Measurements from ENCODE around the gene GDA. TPM values are rescaled to one million over a fixed set of nuclear protein-coding genes. Genes with fewer than 3 reads are reported as not detected.
"Not testable (repeated sequence)": the region's sequence is repeated elsewhere in the genome, so short reads cannot be mapped to it uniquely, and the experiment has no call there.

Gene GDA
- total RNA-seq, 1 experiment from 2014 or later, result not detected

GRCh38 chr9:72274916-72275315, 125.7 kb downstream of the GDA start:
- H3K4me1 ChIP-seq (ENCODE audit: low read length), result peaks cover 4% of the 10 kb centered on the region; the same call in 1 of the 2 replicates
- no peak overlapping the region for H3K9ac ChIP-seq (ENCODE audit: low read length)
- no peak for DNase-seq
- H3K9me2 ChIP-seq (replicated peaks; ENCODE audit: insufficient read depth, low read length), result no peaks in the 10 kb centered on the region
- no peaks in the 10 kb centered on the region for H4K20me1 ChIP-seq (ENCODE audit: insufficient read depth, low read depth, low read length)
- no peak overlapping the region for H3K4me2 ChIP-seq (ENCODE audit: low read depth, low read length, poor library complexity, severe bottlenecking)
- no peaks in the 10 kb centered on the region for H3K36me3 ChIP-seq (ENCODE audit: insufficient read depth, low read length)
- no peak overlapping the region for H2AFZ ChIP-seq (ENCODE audit: low read length)
- H3K79me2 ChIP-seq (ENCODE audit: low read length), result no peaks in the 10 kb centered on the region
- no peaks in the 10 kb centered on the region for H3K9me3 ChIP-seq (ENCODE audit: low read length)
- H3K27ac ChIP-seq (ENCODE audit: low read length), result no peak overlapping the region
- H3K4me3 ChIP-seq (ENCODE audit: low read length), result no peak overlapping the region
- no peaks in the 10 kb centered on the region for H3K27me3 ChIP-seq (ENCODE audit: low read length)

- no peak overlapping the region for H3K27ac ChIP-seq (ENCODE audit: low read length)
- no peaks in the 10 kb centered on the region for H3K9me2 ChIP-seq (replicated peaks; ENCODE audit: insufficient read depth, low read length)
- no peak overlapping the region for H3K9ac ChIP-seq (ENCODE audit: low read length)
- no peak for DNase-seq
- H3K4me1 ChIP-seq (ENCODE audit: low read length), result peaks cover 4% of the 10 kb centered on the region; the same call in 1 of the 2 replicates
- H3K27me3 ChIP-seq (ENCODE audit: low read length), result no peaks in the 10 kb centered on the region
- no peak overlapping the region for H3K4me3 ChIP-seq (ENCODE audit: low read length)
- no peaks in the 10 kb centered on the region for H3K36me3 ChIP-seq (ENCODE audit: insufficient read depth, low read length)
- H3K4me2 ChIP-seq (ENCODE audit: low read depth, low read length, poor library complexity, severe bottlenecking), result no peak overlapping the region
- no peaks in the 10 kb centered on the region for H3K79me2 ChIP-seq (ENCODE audit: low read length)
- no peaks in the 10 kb centered on the region for H3K9me3 ChIP-seq (ENCODE audit: low read length)
- no peaks in the 10 kb centered on the region for H4K20me1 ChIP-seq (ENCODE audit: insufficient read depth, low read depth, low read length)
- H2AFZ ChIP-seq (ENCODE audit: low read length), result no peak overlapping the region
These were observed 127.2 kb downstream of the GDA start for GRCh38 chr9:72276429-72276828.

- Histone ChIP-seq H3K9ac (ENCODE audit: low read length) (no peak overlapping the region), H3K9me3 (ENCODE audit: low read length) (no peaks in the 10 kb centered on the region), H4K20me1 (ENCODE audit: insufficient read depth, low read depth, low read length) (no peaks in the 10 kb centered on the region), H3K4me1 (ENCODE audit: low read length) (peaks cover 4% of the 10 kb centered on the region; the same call in 1 of the 2 replicates), H2AFZ (ENCODE audit: low read length) (no peak overlapping the region), H3K27me3 (ENCODE audit: low read length) (no peaks in the 10 kb centered on the region), H3K79me2 (ENCODE audit: low read length) (no peaks in the 10 kb centered on the region), H3K4me2 (ENCODE audit: low read depth, low read length, poor library complexity, severe bottlenecking) (no peak overlapping the region), H3K27ac (ENCODE audit: low read length) (no peak overlapping the region), H3K9me2 (replicated peaks; ENCODE audit: insufficient read depth, low read length) (no peaks in the 10 kb centered on the region), H3K4me3 (ENCODE audit: low read length) (no peak overlapping the region), H3K36me3 (ENCODE audit: insufficient read depth, low read length) (no peaks in the 10 kb centered on the region)
- no peak for DNase-seq
These were observed 129.7 kb downstream of the GDA start for GRCh38 chr9:72278959-72279358.

- Histone ChIP-seq H3K9me3 (ENCODE audit: low read length) (no peaks in the 10 kb centered on the region), H4K20me1 (ENCODE audit: insufficient read depth, low read depth, low read length) (no peaks in the 10 kb centered on the region), H3K27me3 (ENCODE audit: low read length) (no peaks in the 10 kb centered on the region), H3K4me2 (ENCODE audit: low read depth, low read length, poor library complexity, severe bottlenecking) (no peak overlapping the region), H3K4me1 (ENCODE audit: low read length) (peaks cover 4% of the 10 kb centered on the region; the same call in 1 of the 2 replicates), H3K36me3 (ENCODE audit: insufficient read depth, low read length) (no peaks in the 10 kb centered on the region), H3K79me2 (ENCODE audit: low read length) (no peaks in the 10 kb centered on the region), H3K27ac (ENCODE audit: low read length) (no peak overlapping the region), H3K9ac (ENCODE audit: low read length) (no peak overlapping the region), H3K9me2 (replicated peaks; ENCODE audit: insufficient read depth, low read length) (no peaks in the 10 kb centered on the region), H2AFZ (ENCODE audit: low read length) (no peak overlapping the region), H3K4me3 (ENCODE audit: low read length) (no peak overlapping the region)
- DNase-seq, result peak; percentile 85
These were observed 131.8 kb downstream of the GDA start for GRCh38 chr9:72280913-72281500.

GRCh38 chr9:72289401-72289800, 140.2 kb downstream of the GDA start:
- H4K20me1 ChIP-seq (ENCODE audit: insufficient read depth, low read depth, low read length), result no peaks in the 10 kb centered on the region

GRCh38 chr9:72290311-72290710, 141.1 kb downstream of the GDA start:
- Histone ChIP-seq H3K9me3 (ENCODE audit: low read length) (no peaks in the 10 kb centered on the region), H3K27ac (ENCODE audit: low read length) (no peak overlapping the region), H3K9me2 (replicated peaks; ENCODE audit: insufficient read depth, low read length) (no peaks in the 10 kb centered on the region), H3K79me2 (ENCODE audit: low read length) (no peaks in the 10 kb centered on the region), H3K4me2 (ENCODE audit: low read depth, low read length, poor library complexity, severe bottlenecking) (no peak overlapping the region), H3K36me3 (ENCODE audit: insufficient read depth, low read length) (no peaks in the 10 kb centered on the region), H2AFZ (ENCODE audit: low read length) (no peak overlapping the region), H3K9ac (ENCODE audit: low read length) (no peak overlapping the region), H3K27me3 (ENCODE audit: low read length) (no peaks in the 10 kb centered on the region), H4K20me1 (ENCODE audit: insufficient read depth, low read depth, low read length) (no peaks in the 10 kb centered on the region), H3K4me3 (ENCODE audit: low read length) (no peak overlapping the region), H3K4me1 (ENCODE audit: low read length) (no peaks in the 10 kb centered on the region)
- DNase-seq, result no peak

More at GRCh38 chr9:72289401-72289800, 140.2 kb downstream of the GDA start:
- Histone ChIP-seq H3K4me1 (ENCODE audit: low read length) (no peaks in the 10 kb centered on the region), H3K36me3 (ENCODE audit: insufficient read depth, low read length) (no peaks in the 10 kb centered on the region), H3K9me2 (replicated peaks; ENCODE audit: insufficient read depth, low read length) (no peaks in the 10 kb centered on the region), H3K4me2 (ENCODE audit: low read depth, low read length, poor library complexity, severe bottlenecking) (no peak overlapping the region), H3K27me3 (ENCODE audit: low read length) (no peaks in the 10 kb centered on the region), H3K9me3 (ENCODE audit: low read length) (no peaks in the 10 kb centered on the region), H3K27ac (ENCODE audit: low read length) (no peak overlapping the region), H3K9ac (ENCODE audit: low read length) (no peak overlapping the region), H3K4me3 (ENCODE audit: low read length) (no peak overlapping the region), H3K79me2 (ENCODE audit: low read length) (no peaks in the 10 kb centered on the region), H2AFZ (ENCODE audit: low read length) (no peak overlapping the region)
- DNase-seq, result no peak

GRCh38 chr9:72291576-72291975, 142.3 kb downstream of the GDA start:
- not testable (repeated sequence) for DNase-seq; H3K4me1 ChIP-seq (ENCODE audit: low read length); H3K4me3 ChIP-seq (ENCODE audit: low read length); H3K27ac ChIP-seq (ENCODE audit: low read length); H3K9ac ChIP-seq (ENCODE audit: low read length); H2AFZ ChIP-seq (ENCODE audit: low read length); H3K4me2 ChIP-seq (ENCODE audit: low read depth, low read length, poor library complexity, severe bottlenecking); H4K20me1 ChIP-seq (ENCODE audit: insufficient read depth, low read depth, low read length); H3K27me3 ChIP-seq (ENCODE audit: low read length); H3K9me2 ChIP-seq (replicated peaks; ENCODE audit: insufficient read depth, low read length); H3K9me3 ChIP-seq (ENCODE audit: low read length); H3K79me2 ChIP-seq (ENCODE audit: low read length); H3K36me3 ChIP-seq (ENCODE audit: insufficient read depth, low read length)

- H3K9me2 ChIP-seq (replicated peaks; ENCODE audit: insufficient read depth, low read length), result no peaks in the 10 kb centered on the region
- H3K4me2 ChIP-seq (ENCODE audit: low read depth, low read length, poor library complexity, severe bottlenecking), result no peak overlapping the region
- H3K36me3 ChIP-seq (ENCODE audit: insufficient read depth, low read length), result no peaks in the 10 kb centered on the region
- no peak overlapping the region for H2AFZ ChIP-seq (ENCODE audit: low read length)
- no peaks in the 10 kb centered on the region for H3K79me2 ChIP-seq (ENCODE audit: low read length)
- peak; percentile 70 for DNase-seq
- H3K27me3 ChIP-seq (ENCODE audit: low read length), result no peaks in the 10 kb centered on the region
- H3K9me3 ChIP-seq (ENCODE audit: low read length), result no peaks in the 10 kb centered on the region
- no peak overlapping the region for H3K27ac ChIP-seq (ENCODE audit: low read length)
- no peak overlapping the region for H3K4me3 ChIP-seq (ENCODE audit: low read length)
- no peak overlapping the region for H3K9ac ChIP-seq (ENCODE audit: low read length)
- H3K4me1 ChIP-seq (ENCODE audit: low read length), result no peaks in the 10 kb centered on the region
- no peaks in the 10 kb centered on the region for H4K20me1 ChIP-seq (ENCODE audit: insufficient read depth, low read depth, low read length)
These were observed 143.0 kb downstream of the GDA start for GRCh38 chr9:72292256-72292682.

All from Karpas-422 (cell line).